H9 (cell line): ENCODE measurements around the gene ZMAT3. TPM values are rescaled to one million over a fixed set of nuclear protein-coding genes. Genes with fewer than 3 reads are reported as not detected.
"Not testable (repeated sequence)": the region's sequence is repeated elsewhere in the genome, so short reads cannot be mapped to it uniquely, and the experiment has no call there.

Experiments used
- DNase-seq: peaks from one replicate; pipeline ENCODE4 v3.0.0-alpha.2; 2017
- H2AFZ ChIP-seq: one replicate; pipeline ENCODE4 v1.6.1; 2013; ENCODE audit warnings: mild to moderate bottlenecking, low read length, control low read depth, moderate library complexity
- H2AK5ac ChIP-seq: 2 replicates; pipeline ENCODE4 v1.6.1; 2013; ENCODE audit warnings: low read length, control low read depth, mixed read lengths; ENCODE audit not compliant: insufficient read length
- H2BK120ac ChIP-seq: one replicate; pipeline ENCODE4 v1.6.1; 2013; ENCODE audit warnings: low read depth, mild to moderate bottlenecking, low read length, control low read depth, inconsistent platforms; ENCODE audit not compliant: poor library complexity, severe bottlenecking
- H2BK12ac ChIP-seq: 2 replicates; pipeline ENCODE4 v1.6.1; 2013; ENCODE audit warnings: low read length, control low read depth, mixed read lengths, low read depth; ENCODE audit not compliant: insufficient read length
- H2BK15ac ChIP-seq: 2 replicates; pipeline ENCODE4 v1.6.1; 2013; ENCODE audit warnings: low read depth, low read length, control low read depth
- H2BK20ac ChIP-seq: one replicate; pipeline ENCODE4 v1.6.1; 2013; ENCODE audit warnings: low read depth, mild to moderate bottlenecking, low read length, control low read depth, inconsistent platforms; ENCODE audit not compliant: poor library complexity, severe bottlenecking
- H2BK5ac ChIP-seq: 2 replicates; pipeline ENCODE4 v1.6.1; 2013; ENCODE audit warnings: low read length, control low read depth, mixed read lengths; ENCODE audit not compliant: insufficient read length
- H3K14ac ChIP-seq: 2 replicates; pipeline ENCODE4 v1.6.1; 2013; ENCODE audit warnings: low read length, control low read depth; ENCODE audit not compliant: insufficient read depth
- H3K18ac ChIP-seq: 2 replicates; pipeline ENCODE4 v1.6.1; 2013; ENCODE audit warnings: low read depth, mild to moderate bottlenecking, mixed read lengths, low read length, control low read depth; ENCODE audit not compliant: insufficient read length
- H3K23ac ChIP-seq: 2 replicates; pipeline ENCODE4 v1.6.1; 2013; ENCODE audit warnings: low read length, control low read depth, mixed read lengths, low read depth; ENCODE audit not compliant: insufficient read length
- H3K23me2 ChIP-seq: 2 replicates; pipeline ENCODE4 v1.6.1; 2013; ENCODE audit warnings: low read depth, mild to moderate bottlenecking, mixed read lengths, low read length, control low read depth; ENCODE audit not compliant: insufficient read length, poor library complexity, severe bottlenecking
- H3K27ac ChIP-seq: 2 replicates; pipeline ENCODE4 v1.5.1; 2013; ENCODE audit warnings: low read length, control low read depth, mixed read lengths, low read depth; ENCODE audit not compliant: insufficient read length
- H3K27me3 ChIP-seq: 2 replicates; pipeline ENCODE4 v1.6.1; 2013; ENCODE audit warnings: low read length, control low read depth, inconsistent platforms; ENCODE audit not compliant: insufficient read depth
- H3K4ac ChIP-seq: 2 replicates; pipeline ENCODE4 v1.6.1; 2013; ENCODE audit warnings: low read depth, mild to moderate bottlenecking, control low read depth, inconsistent platforms, low read length, moderate library complexity
- H3K4me1 ChIP-seq: 2 replicates; pipeline ENCODE4 v1.6.1; 2013; ENCODE audit warnings: low read length, control low read depth, inconsistent platforms; ENCODE audit not compliant: insufficient read depth
- H3K4me2 ChIP-seq: 2 replicates; pipeline ENCODE4 v1.6.1; 2013; ENCODE audit warnings: low read length, control low read depth, mixed read lengths; ENCODE audit not compliant: insufficient read length, insufficient read depth
- H3K56ac ChIP-seq: 2 replicates; pipeline ENCODE4 v1.6.1; 2013; ENCODE audit warnings: low read depth, mild to moderate bottlenecking, mixed read lengths, low read length, control low read depth; ENCODE audit not compliant: insufficient read length
- H3K79me1 ChIP-seq: 2 replicates; pipeline ENCODE4 v1.6.1; 2013; ENCODE audit warnings: low read depth, mild to moderate bottlenecking, moderate library complexity, low read length, control low read depth, inconsistent platforms; ENCODE audit not compliant: insufficient read depth, poor library complexity, severe bottlenecking
- H3K79me2 ChIP-seq: 2 replicates; pipeline ENCODE4 v1.6.1; 2013; ENCODE audit warnings: low read length, control low read depth, inconsistent platforms; ENCODE audit not compliant: insufficient read depth
- H3K9ac ChIP-seq: 2 replicates; pipeline ENCODE4 v1.6.1; 2013; ENCODE audit warnings: low read length, control low read depth, mixed read lengths; ENCODE audit not compliant: insufficient read length; ENCODE audit errors: extremely low read depth
- H3K9me3 ChIP-seq: one replicate; pipeline ENCODE4 v1.6.1; 2013; ENCODE audit warnings: low read depth, low read length, inconsistent platforms; ENCODE audit not compliant: control insufficient read depth
- H3T11ph ChIP-seq: one replicate; pipeline ENCODE4 v1.6.1; 2013; ENCODE audit warnings: mild to moderate bottlenecking, low read length, control low read depth, inconsistent platforms
- H4K20me1 ChIP-seq: one replicate; pipeline ENCODE4 v1.6.1; 2013; ENCODE audit not compliant: control insufficient read depth, insufficient read length, insufficient read depth
- H4K5ac ChIP-seq: 2 replicates; pipeline ENCODE4 v1.6.1; 2013; ENCODE audit warnings: low read depth, mild to moderate bottlenecking, mixed read lengths, low read length, control low read depth; ENCODE audit not compliant: insufficient read length
- H4K8ac ChIP-seq: replicated peaks from 2 replicates; pipeline ENCODE4 v1.6.1; 2013; ENCODE audit warnings: low read length, control low read depth, mixed read lengths, low read depth; ENCODE audit not compliant: insufficient read length
- H4K91ac ChIP-seq: 2 replicates; pipeline ENCODE4 v1.6.1; 2013; ENCODE audit warnings: low read depth, mild to moderate bottlenecking, moderate library complexity, mixed read lengths, low read length, control low read depth; ENCODE audit not compliant: insufficient read length
- H3K27ac Mint-ChIP-seq, 3 experiments: 2 replicates in 2 of 3; 3 replicates in 1 of 3; pipeline ENCODE4 v1.8.0; 2020 to 2021; ENCODE audit warnings: mixed read lengths in 3 of 3, mild to moderate bottlenecking in 1 of 3, moderate library complexity in 1 of 3
- H3K27me3 Mint-ChIP-seq: 2 replicates; pipeline ENCODE4 v1.8.0; 2021; ENCODE audit warnings: low read depth, mild to moderate bottlenecking, moderate library complexity, mixed read lengths
- H3K36me3 Mint-ChIP-seq, 3 experiments: 2 replicates in 2 of 3; 3 replicates in 1 of 3; pipeline ENCODE4 v1.8.0; 2020 to 2021; ENCODE audit warnings: low read depth in 3 of 3, mixed read lengths in 3 of 3; ENCODE audit not compliant: insufficient read depth in 1 of 3
- H3K4me1 Mint-ChIP-seq, 2 experiments: 2 replicates each; pipeline ENCODE4 v1.8.0; 2020; ENCODE audit warnings: mixed read lengths in 2 of 2
- H3K4me3 Mint-ChIP-seq, 2 experiments: 2 replicates in 1 of 2; 3 replicates in 1 of 2; pipeline ENCODE4 v1.8.0; 2020 to 2021; ENCODE audit warnings: mild to moderate bottlenecking in 2 of 2, mixed read lengths in 2 of 2, moderate library complexity in 1 of 2
- H3K9me3 Mint-ChIP-seq, 2 experiments: 2 replicates in 1 of 2; 3 replicates in 1 of 2; pipeline ENCODE4 v1.8.0; 2020; ENCODE audit warnings: mild to moderate bottlenecking in 2 of 2, mixed read lengths in 2 of 2, moderate library complexity in 1 of 2
- WGBS: extraction: QIAGEN DNeasy Blood & Tissue Kit; methylation state at CpG from one replicate; pipeline ENCODE4 v1.1.7; 2013; ENCODE audit warnings: missing lambda C conversion rate, low lambda C conversion rate, mixed read lengths; ENCODE audit not compliant: insufficient read length; ENCODE audit errors: extremely low coverage; 5-methylcytosine and 5-hydroxymethylcytosine counted together
- total RNA-seq: library from RNA; stranded (reverse); gene quantifications from 2 replicates; pipeline ENCODE4 v1.2.1, GENCODE V29; 2021

The ZMAT3 gene
- total RNA-seq, 1 experiment from 2014 or later: 9.4 TPM

DNA sequence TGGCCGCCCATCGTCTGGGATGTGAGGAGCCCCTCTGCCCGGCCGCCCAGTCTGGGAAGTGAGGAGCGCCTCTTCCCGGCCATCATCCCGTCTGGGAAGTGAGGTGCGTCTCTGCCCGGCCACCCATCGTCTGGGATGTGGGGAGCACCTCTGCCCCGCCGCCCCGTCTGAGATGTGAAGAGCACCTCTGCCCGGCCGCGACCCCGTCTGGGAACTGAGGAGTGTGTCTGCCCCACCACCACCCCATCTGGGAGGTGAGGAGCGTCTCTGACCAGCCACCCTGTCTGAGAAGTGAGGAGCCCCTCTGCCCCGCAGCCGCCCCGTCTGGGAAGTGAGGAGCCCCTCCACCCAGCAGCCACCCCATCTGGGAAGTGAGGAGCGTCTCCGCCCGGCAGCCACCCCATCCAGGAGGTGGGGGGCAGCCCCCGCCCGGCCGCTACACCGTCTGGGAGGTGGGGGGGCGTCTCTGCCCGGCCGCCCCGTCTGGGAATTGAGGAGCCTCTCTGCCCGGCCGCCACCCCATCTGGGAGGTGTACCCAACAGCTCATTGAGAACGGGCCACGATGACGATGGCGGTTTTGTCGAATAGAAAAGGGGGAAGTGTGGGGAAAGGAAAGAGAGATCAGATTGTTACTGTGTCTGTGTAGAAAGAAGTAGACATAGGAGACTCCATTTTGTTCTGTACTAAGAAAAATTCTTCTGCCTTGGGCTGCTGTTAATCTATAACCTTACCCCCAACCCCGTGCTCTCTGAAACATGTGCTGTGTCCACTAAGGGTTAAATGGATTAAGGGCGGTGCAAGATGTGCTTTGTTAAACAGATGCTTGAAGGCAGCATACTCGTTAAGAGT, 38.9 kb downstream of the ZMAT3 start:
- H3K4me1 ChIP-seq, H3K27me3 Mint-ChIP-seq: not testable (repeated sequence)

More for the DNA sequence above, 38.9 kb downstream of the ZMAT3 start:
- H2BK120ac ChIP-seq, H2BK20ac ChIP-seq, H3K23me2 ChIP-seq, H3K56ac ChIP-seq, H4K91ac ChIP-seq, H3K79me2 ChIP-seq, H3K14ac ChIP-seq, H2BK12ac ChIP-seq, H3T11ph ChIP-seq, DNase-seq, H3K79me1 ChIP-seq, H4K20me1 ChIP-seq, H3K9me3 ChIP-seq, H3K27ac Mint-ChIP-seq, H3K4ac ChIP-seq, H4K5ac ChIP-seq, H3K4me3 Mint-ChIP-seq, H3K23ac ChIP-seq, H2AFZ ChIP-seq, H3K27me3 ChIP-seq, H2AK5ac ChIP-seq, H2BK15ac ChIP-seq, H3K4me2 ChIP-seq, H2BK5ac ChIP-seq, H3K27ac ChIP-seq, H3K9ac ChIP-seq, H3K18ac ChIP-seq, H4K8ac ChIP-seq: not testable (repeated sequence)
- Mint-ChIP-seq H3K9me3 (peaks cover 15 to 16% of the 10 kb centered on the region in 2 experiments), H3K36me3 (peaks cover 5 to 24% (median 10%) of the 10 kb centered on the region in 3 experiments; a peak in 6 of 7 replicates), H3K4me1 (peaks cover 5 to 10% of the 10 kb centered on the region in 2 experiments)
- WGBS: no CpG with 5 or more reads among the region's 42 CpGs
